ENCODE data around the gene SNX27.

Gene SNX27

DNA sequence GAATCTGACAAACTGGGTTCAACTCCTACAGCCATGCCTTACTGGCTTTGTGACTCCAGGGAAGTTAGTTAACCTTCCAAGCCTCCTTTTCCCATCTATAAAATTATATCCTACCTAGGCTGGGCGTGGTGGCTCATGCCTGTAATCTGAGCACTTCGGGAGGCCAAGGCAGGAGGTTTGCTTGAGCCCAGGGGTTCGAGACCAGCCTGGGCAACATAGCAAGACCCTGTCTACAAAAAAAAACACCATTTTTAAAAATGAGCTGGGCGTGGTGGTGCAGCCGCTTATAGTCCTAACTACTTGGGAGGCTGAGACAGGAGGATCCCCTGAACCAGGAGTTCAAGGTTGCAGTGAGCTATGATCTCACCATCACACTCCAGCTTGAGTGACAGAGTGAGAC, 89.7 kb downstream of the SNX27 start:
- in situ Hi-C loops (cut with HindIII; ENCODE audit: low sequenced_read_pairs): no loop called here

- in situ Hi-C loops (cut with HindIII; ENCODE audit: low sequenced_read_pairs): no loop called here
These were observed 91.1 kb downstream of the SNX27 start for GRCh38 chr1:151702936-151703335.

- in situ Hi-C loops (cut with HindIII; ENCODE audit: low sequenced_read_pairs): no loop called here
These were observed 92.0 kb downstream of the SNX27 start for GRCh38 chr1:151703813-151704212.

DNA sequence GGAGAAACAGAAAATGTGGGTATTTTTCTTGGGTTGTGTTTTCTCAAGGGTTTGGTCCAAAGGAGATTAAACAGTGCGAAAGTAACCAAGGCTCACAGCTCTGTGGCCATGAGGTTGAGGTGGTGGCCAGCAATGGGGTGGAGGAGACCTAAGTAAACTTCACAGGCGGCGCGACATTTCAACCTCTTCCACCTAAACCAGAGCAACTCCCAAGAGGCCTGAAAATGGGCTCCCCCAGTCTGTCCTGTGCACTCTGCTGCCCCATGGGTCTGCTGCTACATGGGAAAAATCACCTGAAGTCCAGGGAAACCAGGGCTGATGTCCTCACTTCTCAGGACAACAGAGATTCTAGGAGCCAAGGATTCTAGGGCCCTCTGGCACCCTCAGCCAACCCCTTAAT, 92.4 kb downstream of the SNX27 start:
- in situ Hi-C loops (cut with HindIII; ENCODE audit: low sequenced_read_pairs): no loop called here

- in situ Hi-C loops (cut with HindIII; ENCODE audit: low sequenced_read_pairs): no loop called here
These were observed 93.3 kb downstream of the SNX27 start for GRCh38 chr1:151705146-151705545.

DNA sequence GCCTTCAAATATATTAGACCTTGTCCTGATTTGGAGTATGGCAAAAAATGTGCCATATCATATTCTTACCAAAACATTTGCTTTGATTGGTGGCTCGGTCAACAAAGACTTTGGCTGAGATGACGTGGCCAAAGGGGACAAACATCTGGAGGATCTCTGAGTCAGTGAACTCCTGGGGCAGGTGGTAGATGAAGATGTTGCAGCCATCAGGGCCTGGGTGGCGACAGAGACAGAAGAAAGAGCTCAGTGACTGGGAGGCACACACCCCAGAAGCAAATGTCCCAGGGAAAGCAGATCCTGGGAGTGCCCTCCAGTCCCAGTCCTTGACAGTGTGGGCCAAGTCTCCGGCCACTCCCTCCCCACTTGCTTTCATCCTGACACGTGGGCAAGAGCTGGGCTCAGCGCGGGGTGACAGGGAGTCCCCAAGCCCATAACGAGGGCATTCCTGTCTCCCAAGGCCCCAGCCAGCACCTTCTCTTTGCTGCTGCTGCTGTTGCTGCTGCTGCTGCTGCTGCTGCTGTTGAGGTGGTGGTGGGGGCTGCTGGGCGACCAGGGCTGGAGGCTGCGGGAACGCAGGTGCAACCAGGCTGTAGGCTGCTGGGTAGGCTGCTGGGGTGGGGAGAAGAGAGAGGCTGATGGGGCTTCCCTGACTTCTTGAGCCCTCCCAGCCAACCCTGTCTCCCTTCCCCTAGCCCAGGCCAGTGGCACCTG, 94.1 kb downstream of the SNX27 start:
- in situ Hi-C loops (cut with HindIII; ENCODE audit: low sequenced_read_pairs): no loop called here

GRCh38 chr1:151706464-151707415, 94.9 kb downstream of the SNX27 start:
- in situ Hi-C loops (cut with HindIII; ENCODE audit: low sequenced_read_pairs): no loop called here

- in situ Hi-C loops (cut with HindIII; ENCODE audit: low sequenced_read_pairs): no loop called here
These were observed 95.8 kb downstream of the SNX27 start for GRCh38 chr1:151707541-151708065.

DNA sequence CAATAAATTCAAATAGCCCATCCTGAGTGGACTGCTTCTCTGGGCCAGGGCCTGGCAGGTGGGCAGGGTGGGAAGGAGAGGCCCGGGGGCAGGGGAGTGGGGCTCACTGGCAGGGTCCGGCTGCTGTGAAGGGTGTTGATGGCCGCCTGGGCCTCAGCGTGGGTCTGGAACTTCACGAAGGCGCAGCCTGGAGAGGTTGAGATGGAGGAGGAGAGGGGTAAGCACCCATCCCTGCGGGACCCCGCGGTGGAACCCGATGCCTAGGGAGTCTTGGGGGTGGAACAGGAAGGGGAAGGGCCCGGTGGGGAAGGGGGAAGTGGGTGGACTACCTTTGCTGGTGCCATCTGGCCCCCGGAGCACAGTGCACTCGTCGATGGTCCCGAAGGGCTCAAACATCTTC, 97.0 kb downstream of the SNX27 start:
- in situ Hi-C loops (cut with HindIII; ENCODE audit: low sequenced_read_pairs): no loop called here

GRCh38 chr1:151710187-151710840, 98.5 kb downstream of the SNX27 start:
- in situ Hi-C loops (cut with HindIII; ENCODE audit: low sequenced_read_pairs): no loop called here

DNA sequence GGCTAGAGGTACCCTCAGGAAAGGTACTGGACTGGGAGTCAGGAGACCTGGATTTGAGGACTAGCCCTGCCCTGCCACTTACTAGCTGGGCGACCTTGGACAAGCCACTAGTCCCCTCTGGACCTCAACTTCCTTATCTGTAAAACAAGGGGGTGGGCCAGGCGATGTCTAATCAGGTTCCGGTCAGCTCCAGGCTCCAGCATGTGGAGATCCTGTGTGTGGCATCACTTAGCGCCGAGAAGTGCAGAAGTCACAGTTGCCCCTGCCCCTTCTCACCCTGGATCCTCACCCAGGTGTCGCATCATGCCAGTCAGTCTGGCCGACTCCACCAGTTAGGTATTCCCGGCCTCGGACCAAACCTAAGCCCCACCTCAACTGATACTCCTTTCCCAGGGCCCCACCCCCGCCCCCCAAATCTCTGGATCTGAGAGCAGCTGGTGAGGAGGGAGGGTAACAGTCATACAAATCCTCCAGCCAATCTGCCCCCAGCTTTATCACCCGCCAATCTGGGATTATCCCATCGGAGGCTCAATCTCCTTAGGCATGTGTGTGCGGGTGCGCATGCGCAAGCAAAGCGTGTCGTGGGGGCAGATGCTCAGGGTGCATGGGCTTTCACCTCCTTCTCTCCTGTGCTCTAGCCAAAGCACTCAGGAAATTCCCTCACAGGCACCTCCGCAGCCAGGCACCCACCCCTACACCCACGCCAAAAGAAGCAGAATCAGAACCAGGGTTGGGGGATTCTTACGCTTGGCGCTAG, 99.4 kb downstream of the SNX27 start:
- in situ Hi-C loops (cut with HindIII; ENCODE audit: low sequenced_read_pairs): no loop called here

- in situ Hi-C loops (cut with HindIII; ENCODE audit: low sequenced_read_pairs): no loop called here
These were observed 100.1 kb downstream of the SNX27 start for GRCh38 chr1:151711951-151712350.

DNA sequence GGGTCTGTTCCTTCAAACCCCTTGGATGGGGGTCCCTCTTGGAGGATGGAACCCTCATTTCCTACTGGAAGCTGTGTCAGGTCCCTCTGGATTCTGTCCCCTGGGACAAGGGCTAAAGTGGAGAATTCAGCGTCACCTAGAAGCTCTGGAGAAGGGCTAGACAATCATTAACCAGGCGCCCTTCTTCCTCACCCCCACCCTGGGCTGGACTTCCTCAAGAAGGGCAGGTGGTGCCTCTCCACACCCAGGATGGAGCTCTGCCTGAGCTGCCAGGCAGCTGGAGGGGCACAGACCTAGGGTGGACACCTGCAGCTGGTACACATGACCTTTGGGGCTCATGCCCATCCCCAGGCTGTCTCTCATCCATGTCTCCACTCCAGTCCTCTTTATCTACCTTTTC, 101.2 kb downstream of the SNX27 start:
- in situ Hi-C loops (cut with HindIII; ENCODE audit: low sequenced_read_pairs): no loop called here

DNA sequence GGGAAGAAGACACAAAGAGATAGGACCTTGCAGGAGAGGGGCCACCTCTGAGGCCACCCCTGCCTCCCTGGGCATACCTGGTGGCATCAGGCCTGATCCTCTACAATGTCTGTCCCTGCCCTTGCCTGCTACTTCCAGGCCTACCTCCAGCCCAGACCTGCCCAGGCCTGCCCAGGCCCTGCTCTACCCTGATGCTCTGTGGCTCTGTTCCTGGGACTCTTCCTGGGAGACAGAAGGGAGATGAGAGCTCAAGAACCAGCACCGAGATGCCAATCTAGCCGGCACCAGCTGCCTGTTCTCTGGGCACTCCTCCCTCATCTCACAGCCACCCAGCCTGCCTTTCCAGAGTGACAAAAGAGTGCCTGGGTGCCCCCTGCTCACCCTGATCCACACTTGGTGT, 102.0 kb downstream of the SNX27 start:
- in situ Hi-C loops (cut with HindIII; ENCODE audit: low sequenced_read_pairs): no loop called here

- in situ Hi-C loops (cut with HindIII; ENCODE audit: low sequenced_read_pairs): no loop called here
These were observed 103.2 kb downstream of the SNX27 start for GRCh38 chr1:151714820-151715725.

DNA sequence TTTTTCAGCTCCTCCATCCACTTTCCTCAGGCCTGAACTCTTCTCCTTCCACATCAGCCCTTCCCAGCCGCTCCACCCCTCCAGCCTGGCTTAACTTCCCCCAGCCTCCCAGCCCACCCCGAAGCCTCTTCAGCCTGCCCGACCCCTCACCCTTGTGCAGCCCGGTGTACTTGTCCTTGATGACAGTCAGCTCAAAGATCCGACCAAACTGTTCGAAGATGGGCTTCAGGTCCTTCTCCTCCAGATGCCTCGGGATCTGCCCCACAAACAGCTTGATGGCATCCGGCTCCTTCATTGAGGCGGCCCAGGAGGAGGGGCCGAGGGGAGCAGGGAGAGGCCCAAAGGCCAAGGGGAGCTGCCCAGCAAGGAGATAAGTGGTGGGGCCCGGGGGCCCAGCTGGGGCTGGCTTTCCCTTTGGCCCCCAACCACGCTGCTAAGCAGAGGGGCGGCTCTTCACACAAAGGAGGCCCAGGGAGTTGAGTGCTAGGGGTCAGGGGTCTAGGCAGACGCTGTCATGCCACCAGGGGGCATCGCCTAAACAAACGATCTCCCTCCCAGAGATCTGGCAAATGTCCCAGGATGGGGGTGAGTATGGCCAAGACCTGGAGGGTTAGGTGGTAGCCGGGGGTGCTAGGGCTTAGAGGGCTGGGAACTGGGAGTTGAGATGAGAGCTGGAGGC, 104.0 kb downstream of the SNX27 start:
- in situ Hi-C loops (cut with HindIII; ENCODE audit: low sequenced_read_pairs): no loop called here

DNA sequence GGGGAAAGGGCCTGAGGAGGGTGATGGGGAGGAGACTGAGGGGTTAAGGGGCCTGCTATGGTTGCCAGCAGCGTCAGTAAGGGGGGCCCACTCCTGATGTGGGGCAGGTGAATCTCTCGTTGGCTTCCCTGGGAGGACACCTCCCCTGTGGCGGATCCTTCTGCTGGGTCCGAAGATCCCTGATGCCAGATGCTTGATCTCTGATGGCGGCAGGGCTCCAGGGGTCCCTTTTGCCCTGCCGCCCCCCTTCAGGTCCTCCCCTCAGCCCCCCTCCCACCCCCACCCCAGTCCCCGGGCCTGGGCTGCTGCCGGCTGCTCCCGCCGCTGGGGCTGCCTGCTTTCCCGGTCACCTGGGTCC, 104.5 kb downstream of the SNX27 start:
- in situ Hi-C loops (cut with HindIII; ENCODE audit: low sequenced_read_pairs): no loop called here

GRCh38 chr1:151716771-151717631, 105.2 kb downstream of the SNX27 start, which contains the start of gene CELF3:
Gene CELF3, minus strand, starts transcription at chr1:151716803. Its CDS starts 783 bp downstream, at chr1:151716020.
- in situ Hi-C loops (cut with HindIII; ENCODE audit: low sequenced_read_pairs): no loop called here

All from endothelial cell of hepatic sinusoid (primary cell).